HG02884 (cell line): ENCODE results near the gene SLC10A6.

Experiments
- ATAC-seq: cut with Tn5 transposase; IDR thresholded peaks from one replicate; pipeline ENCODE4 v1.9.1; 2021; ENCODE audit warnings: mild to moderate bottlenecking, moderate library complexity; ENCODE audit not compliant: unreplicated experiment

SLC10A6 gene

DNA sequence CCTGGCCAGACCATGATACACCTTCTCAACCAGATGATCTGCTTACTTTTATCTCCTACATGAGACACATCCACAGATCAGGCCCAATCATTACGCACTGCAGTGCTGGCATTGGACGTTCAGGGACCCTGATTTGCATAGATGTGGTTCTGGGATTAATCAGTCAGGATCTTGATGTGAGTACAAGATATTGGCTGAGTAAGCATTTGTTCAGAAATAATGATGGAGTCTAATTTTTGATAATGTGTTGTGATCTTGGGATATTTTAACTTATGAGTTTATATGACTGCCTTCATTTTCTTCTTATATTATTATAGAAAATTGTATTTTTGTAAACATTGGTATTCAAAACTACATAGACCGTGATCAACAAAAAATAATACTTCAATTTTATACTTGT lies 39.4 kb downstream of the SLC10A6 start:
- no peak for ATAC-seq

DNA sequence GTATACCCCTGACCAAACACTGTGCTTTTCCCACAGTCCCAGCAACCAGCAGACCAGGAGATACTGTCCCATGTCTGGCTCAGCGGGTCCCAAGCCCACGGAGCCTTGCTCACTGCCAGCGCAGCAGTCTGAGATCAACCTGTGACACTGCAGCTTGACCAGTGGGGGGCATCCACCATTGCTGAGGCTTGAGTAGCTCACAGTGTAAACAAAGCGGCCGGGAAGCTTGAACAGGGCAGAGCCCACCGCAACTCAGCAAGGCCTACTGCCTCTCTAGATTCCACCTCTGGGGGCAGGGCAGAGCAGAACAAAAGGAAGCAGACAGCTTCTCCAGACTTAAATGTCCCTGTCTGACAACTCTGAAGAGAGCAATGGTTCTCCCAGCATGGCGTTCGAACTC lies 58.1 kb downstream of the SLC10A6 start:
- no peak for ATAC-seq

DNA sequence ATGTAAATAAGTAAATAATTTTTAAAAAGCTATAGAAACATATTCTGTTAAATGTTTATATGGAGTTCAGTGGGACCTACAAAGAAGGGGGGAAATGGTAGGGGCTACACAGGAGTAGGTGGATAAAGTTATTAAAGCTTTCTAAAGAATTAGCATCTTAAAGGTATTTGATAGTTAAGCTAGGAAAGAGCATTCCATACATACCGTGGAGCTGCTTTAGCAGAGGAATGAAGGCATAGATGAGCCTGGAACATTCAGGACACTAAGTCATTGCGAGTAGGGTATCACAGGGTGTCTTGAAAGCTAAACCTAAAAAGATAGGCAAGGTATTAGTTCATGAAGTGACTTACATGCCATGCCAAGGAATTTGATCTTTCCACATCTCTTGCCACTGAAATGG lies 60.4 kb downstream of the SLC10A6 start:
- ATAC-seq = no peak

DNA sequence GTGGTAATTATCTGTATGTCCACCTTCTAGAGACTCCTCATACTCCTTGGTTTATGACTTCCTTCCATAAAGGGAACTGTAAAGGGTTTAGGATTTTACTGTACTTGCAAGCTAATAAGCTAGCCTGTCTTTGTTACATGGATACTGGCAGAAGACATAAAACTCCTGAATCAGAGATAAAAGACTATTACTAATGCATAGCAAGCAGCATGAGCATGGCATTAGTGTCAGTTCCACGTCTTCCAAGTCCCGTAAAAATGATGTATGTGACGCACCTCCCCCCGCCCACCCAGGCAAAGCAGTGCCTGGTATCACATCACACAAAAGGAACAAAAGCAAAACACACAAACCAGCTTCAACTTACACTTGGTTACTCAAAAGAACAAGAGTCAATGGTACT lies 71.0 kb downstream of the SLC10A6 start:
- ATAC-seq = no peak

DNA sequence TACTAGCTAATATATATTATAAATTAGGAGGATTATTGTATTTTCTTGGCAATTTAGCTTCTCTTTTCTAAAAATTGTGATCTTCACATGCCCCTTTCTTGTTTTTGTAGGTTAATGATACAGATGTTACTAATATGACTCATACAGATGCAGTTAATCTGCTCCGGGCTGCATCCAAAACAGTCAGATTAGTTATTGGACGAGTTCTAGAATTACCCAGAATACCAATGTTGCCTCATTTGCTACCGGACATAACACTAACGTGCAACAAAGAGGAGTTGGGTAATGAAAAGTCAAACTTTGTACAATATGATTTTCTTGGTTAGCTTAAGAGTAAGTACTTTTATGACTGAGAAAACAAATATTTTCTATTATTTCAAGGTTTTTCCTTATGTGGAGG lies 74.1 kb downstream of the SLC10A6 start:
- ATAC-seq = no peak
